ENCODE measurements around the gene OR7G2.

The OR7G2 gene

DNA sequence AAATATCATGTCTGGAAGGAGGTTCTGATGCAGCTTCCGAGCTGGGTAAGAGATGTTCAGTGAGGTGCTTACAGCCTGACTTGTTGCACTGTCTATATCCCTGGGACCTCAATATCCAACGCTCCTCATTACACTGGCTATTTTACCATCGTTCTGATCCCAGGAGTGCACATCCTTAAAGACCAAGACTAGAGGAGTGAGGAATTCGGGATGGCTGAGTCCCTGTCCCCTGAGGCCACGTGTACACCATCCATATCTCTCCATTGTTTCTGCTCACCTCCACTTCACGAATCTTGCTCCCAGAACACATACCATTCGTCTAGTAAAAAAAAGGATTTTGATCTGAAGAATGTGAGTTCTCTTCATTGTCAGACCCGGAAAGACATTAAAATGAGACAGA, at the start of gene OR7G2:
Gene OR7G2, minus strand, starts transcription at position 101 of the 400 bp plus-strand sequence. CDS start 4,232 bp downstream, outside the sequence.
- no peak for DNase-seq (ENCODE audit: low read depth in 1 of 2, low spot score in 1 of 2)

DNA sequence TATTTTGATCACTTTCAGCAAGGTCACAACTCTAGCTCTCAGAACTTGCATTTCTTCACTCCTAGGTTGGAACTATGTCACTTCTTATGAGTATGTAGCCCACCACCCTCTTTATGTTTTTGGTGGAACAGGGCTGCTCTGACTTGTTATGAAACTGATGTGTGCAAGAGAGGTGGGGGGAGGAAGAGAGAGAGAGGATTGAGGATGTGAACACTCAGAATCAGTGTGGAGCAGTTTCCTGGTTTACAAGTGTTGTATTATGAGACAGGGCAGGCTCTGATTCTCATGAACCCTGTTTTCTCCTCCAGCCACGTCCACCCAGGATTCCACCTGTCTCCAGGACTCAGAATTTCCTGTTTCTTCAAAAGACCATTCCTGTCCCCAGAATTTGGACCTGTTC, 49.0 kb upstream of the OR7G2 start:
- no peak for DNase-seq (ENCODE audit: low read depth in 1 of 2, low spot score in 1 of 2)

DNA sequence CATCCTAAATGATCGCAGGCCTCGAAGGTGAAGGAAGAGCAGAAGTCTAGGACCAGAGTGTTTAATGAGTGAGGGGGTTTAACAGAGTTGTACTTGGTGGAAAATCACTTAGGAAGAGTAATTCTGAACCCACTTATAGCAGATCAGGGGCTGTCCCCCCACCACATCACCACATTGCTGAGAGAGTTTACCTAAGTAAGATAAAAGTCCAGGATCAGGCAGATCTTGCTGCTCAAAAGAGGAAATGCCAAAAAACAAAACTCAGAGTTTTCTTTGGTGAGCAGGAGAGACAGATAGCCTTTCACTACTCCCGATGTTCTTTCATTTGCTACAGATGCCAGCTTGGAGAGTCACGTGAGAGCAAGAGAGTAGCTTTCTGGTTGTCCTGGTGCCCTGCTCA, 48.3 kb upstream of the OR7G2 start:
- DNase-seq (ENCODE audit: low read depth in 1 of 2, low spot score in 1 of 2): no peak

DNA sequence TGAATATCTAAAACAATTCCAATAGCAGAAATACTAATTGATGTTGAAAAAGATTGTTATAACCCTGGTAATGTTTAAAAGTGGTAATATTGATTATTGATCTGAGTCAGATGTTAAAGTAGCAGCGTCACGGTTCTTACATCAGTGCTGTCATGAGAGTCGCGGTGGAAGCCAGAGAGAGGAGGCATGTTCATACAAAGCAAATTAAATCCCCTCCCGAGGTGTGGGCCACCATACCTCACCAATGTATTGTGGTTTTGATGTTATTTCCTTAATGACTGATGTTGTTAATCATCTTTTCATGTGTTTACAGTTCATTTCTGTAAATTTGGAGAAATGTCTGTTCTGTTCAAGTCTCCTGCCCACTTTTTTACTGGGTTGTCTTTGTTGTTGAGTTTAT, 44.1 kb upstream of the OR7G2 start:
- DNase-seq (ENCODE audit: low read depth in 1 of 2, low spot score in 1 of 2): no peak

DNA sequence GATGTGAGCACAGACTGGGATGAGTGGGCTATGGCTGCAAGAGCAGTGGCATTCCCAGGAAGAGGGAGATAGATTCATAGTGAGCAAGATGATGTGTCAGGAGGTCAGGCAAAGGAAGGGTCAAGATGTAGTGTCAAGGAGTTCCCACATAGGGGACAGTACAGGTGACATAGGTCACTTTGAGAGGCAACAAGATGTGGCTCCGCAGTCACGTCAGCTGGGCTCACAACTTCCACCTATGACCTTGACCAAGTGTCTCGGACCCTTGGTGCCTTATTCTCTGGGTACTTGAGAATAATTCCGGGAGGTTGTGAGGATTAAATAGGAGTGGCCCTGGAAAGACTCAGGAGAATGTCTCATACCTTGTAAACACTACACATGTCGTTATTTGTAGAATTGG, 43.4 kb upstream of the OR7G2 start:
- no peak for DNase-seq (ENCODE audit: low read depth in 1 of 2, low spot score in 1 of 2)

DNA sequence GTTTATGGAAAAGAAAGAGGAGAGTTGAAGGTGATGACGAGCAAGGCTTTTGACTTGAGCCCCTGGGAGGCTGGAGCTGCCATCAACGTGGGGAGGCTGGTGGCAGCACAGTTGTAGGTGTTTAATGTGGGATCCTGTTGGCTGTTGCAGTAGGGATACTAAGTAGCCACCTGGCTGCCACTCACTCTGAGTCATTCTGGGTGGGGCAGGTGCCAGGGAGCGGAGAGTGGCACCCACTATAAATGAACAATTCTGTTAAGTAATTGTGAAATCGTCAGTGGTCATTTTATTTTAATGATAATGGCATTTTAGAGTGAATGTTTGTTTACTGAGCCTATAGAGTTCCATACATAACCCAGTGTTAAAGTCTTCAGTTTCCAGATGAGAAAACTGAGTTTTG, 42.7 kb upstream of the OR7G2 start:
- no peak for DNase-seq (ENCODE audit: low read depth in 1 of 2, low spot score in 1 of 2)

DNA sequence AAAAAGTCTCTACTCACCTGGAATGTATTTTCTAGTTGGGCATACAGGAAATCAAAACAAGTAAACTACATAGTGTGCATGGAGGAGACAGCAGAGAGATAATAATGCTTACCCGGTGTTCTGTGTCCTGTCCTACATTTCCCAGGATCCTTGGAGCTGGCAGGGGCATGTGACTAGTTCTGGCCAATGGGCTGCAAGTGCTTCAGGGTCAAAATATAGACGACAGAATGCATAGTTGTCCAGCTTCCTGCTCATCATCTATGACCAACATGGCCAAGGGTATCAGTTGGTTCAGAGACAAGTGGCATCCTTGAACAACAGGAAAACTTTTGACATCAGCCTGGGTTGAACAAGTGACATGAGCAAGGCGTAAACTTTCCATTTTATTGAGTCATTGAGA, 41.4 kb upstream of the OR7G2 start:
- DNase-seq (ENCODE audit: low read depth in 1 of 2, low spot score in 1 of 2): no peak

DNA sequence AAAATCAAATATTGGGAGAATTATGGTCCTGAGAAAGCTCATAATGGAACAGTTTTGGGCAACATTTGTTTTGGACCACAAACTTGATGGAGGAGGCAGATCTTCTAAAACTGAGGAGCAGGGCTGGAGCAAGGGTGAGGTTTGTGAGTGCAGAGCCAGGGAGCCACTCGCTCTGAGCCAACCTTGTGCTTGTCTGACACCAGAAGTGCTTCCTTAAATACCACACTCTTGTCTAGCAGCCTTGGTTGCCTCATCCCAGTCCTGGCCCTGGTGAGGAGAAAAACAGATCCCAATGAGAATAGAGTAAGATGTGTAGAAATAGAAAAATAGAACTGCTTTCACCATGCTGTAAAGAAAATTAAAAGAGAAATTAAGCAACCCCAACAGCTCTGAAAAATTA, 39.6 kb upstream of the OR7G2 start:
- DNase-seq (ENCODE audit: low read depth in 1 of 2, low spot score in 1 of 2): no peak

DNA sequence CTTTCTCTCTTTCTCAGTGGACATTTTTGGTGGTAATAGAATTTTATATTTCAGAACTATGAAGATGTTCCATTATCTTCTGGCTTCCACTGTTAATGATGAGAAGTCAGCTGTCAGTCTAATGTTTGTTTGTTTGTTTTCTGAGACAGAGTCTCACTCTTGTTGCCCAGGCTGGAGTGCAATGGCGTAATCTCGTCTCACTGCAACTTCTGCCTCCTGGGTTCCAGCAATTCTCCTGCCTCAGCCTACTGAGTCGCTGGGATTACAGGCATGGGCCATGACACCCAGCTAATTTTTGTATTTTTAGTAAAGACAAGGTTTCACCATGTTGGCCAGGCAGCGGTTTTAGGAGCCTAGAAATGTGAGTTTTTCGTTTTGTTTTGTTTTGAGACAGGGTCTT, 37.6 kb upstream of the OR7G2 start:
- no peak for DNase-seq (ENCODE audit: low read depth in 1 of 2, low spot score in 1 of 2)

DNA sequence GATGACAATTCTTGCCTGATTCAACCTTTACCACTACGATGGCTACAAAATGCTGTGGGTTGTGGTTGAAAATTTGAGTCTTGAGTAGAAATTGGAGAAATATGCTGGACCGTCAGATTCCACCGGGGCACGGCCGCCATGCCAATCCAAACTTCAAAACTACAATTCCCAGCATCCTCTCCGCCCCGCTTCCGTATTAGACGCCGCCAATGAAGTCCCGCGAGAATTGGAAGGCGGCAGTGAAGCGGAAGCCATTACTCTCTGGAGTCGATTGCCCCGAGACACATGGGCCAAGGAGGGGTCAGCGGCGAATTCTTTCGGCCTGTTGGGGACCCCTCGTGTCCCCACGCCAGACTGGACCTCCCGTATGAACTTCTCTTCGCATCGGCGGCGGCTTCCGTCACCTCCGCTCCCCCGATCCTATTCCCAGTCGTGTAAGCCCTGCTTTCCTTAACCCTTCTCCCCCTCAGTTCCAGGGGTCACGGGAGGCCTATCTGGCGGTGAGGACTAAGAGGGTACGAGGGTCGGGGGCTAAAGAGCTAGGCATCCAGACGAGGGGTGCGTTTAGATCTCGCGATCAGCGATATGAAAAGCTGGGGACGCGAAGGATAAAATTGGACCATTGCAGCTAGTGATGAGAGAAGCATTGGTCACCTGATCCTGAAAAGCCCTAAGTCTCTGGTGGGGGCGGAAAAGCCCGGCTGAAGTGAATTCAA, 33.0 kb upstream of the OR7G2 start, which contains the start of gene ZNF317:
Gene ZNF317, plus strand, starts transcription at position 239 of the 716 bp plus-strand sequence. CDS start 15,620 bp downstream, outside the sequence.
- DNase-seq (ENCODE audit: low read depth in 1 of 2, low spot score in 1 of 2): peak; percentile 70 to 72

DNA sequence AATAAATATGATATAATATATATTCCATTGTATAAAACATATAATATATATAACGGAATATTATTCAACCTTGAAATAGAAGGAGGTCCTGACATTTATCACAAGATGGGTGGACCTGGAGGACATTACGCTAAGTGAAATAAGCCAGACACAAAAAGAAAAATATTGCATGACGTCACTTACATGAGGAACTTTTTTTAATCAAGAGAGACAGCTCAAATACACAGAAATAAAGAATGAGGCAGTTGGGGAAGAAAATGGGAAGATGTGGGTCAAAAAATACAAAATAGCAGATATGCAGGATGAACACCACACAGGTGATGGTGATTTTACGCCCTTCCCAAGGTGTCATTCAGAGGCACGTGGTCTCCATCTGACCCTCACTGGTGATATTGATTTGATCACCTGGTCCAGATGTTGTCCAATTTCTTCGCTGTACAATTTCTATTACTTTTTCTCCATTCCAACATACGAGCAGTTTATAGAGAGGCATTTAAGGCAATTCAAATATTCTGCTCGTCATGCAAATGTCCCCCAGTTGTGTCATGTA, 32.4 kb upstream of the OR7G2 start:
- DNase-seq (ENCODE audit: low read depth in 1 of 2, low spot score in 1 of 2): no peak

DNA sequence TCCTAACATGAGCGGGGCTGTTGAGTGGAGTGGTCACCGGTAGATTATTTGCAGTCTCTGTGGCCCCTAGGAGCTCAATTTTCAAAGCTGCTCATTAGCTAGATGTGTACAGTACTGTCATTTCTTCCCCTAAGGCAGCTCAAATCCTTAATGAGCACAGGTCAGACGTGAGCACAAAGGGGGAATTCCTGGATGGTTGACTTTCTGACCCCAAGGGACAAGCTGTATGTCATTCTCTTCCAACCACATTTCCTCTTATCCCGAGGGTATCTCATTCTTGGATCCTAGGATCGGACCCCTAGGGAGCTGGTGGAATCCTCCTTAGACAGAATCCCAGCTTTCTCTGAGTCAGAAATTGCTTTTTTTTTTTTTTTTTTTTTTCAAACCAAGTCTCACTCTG, 25.1 kb upstream of the OR7G2 start:
- no peak for DNase-seq (ENCODE audit: low read depth in 1 of 2, low spot score in 1 of 2)

DNA sequence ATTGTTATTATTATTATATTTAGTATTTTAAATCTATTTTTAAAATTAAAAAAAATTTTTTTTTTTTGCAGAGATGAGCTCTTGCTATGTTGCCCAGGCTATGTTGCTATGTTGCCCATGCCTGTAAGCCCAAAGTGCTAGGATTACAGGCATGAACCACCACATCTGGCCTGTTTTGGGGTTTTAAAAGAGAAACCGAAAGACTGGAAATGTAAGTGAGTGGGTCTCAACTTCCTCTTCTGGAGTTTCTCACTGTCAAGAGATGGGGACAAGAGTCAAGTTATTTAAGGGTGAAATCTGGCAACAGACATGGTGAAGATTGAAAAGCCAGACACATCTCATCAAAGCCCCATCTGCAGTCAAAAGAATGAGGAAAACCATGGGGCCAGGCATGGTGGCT, 23.7 kb upstream of the OR7G2 start:
- no peak for DNase-seq (ENCODE audit: low read depth in 1 of 2, low spot score in 1 of 2)

DNA sequence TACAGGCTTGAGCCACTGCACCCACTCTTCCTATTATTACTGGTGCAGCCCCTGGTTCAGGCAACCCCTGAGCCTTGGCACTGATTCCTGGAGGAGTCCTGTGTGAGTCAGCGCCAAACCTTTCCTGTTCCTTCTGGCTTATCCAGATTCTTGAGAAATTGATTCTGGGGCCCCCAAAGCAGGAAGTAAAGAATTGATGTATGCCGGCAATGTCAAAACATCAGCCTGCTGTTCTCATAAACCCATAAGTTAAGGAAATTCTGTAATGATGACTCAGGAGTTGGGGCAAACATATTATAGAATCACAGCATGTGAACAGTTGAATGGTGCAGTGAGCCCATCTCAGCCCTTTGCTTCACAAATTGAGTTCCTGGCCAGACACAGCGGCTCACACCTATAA, 20.9 kb upstream of the OR7G2 start:
- DNase-seq (ENCODE audit: low read depth in 1 of 2, low spot score in 1 of 2): no peak

DNA sequence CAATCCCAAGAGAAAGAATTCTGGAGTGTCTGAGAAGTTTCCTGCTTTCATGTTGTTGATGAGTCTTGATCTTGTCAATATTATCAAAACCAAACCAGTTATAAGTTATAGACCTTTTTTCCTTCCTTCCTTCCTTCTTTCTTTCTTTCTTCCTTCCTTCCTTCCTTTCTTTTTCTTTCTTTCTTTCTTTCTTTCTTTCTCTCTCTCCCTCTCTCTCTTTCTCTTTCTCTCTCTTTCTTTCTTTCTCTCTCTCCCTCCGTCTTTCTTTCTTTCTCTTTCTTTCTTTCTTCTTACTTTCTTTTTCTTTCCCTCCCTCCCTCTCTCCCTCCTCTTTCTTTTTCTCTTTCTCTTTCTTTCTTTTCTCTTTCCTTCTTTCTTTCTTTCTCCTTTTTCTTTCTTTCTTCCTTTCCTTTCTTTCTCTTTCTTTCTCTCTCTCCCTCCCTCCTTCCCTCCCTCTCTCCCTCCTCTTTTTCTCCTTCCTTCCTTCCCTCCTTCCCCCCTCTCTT, 19.7 kb upstream of the OR7G2 start, which contains the start of gene OR7G3:
Gene OR7G3, minus strand, starts transcription at position 51 of the 506 bp plus-strand sequence. Its CDS starts 0 bp downstream, at position 51.
- no peak for DNase-seq (ENCODE audit: low read depth in 1 of 2, low spot score in 1 of 2)

DNA sequence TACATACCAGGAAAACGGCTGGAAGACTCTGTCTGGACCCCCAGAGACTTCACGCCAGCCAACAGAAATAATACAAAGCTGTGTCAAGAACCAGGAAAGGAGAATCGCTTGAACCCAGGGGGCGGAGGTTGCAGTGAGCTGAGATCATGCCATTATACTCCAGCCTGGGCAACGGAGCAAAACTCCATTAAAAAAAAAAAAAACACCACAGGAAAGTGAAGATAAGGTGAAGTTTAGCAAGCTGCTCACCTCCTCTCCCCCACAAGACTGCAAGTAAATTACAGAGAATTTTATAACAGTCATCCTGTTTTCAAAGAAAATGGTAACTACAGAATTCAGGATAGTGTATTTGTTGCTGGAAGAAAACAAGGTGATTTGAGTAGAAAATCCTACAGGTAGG, 9.3 kb upstream of the OR7G2 start:
- DNase-seq (ENCODE audit: low read depth in 1 of 2, low spot score in 1 of 2): no peak

DNA sequence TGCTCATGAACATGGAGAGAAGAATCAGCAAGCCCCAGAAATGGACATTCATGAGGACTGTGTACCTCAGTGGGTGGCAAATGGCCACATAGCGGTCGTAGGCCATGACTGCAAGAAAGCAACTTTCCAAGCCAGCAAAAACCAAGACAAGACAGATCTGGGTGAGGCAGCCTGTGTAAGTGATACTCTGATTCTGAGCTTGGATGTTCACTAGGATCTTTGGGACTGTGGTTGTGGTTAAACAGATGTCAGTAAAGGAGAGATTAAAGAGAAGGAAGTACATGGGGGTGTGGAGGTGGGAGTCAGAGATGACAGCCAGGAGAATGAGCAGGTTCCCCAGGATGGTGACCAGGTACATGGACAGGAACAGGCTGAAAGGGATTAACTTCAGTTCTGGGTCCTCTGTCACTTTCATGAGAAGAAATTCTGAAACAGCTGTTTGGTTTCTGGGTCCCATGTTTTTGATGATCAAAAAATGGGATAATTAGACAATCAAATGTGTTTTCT, 8.1 kb upstream of the OR7G2 start, which contains the start of gene OR7G1:
Gene OR7G1, minus strand, starts transcription at position 457 of the 507 bp plus-strand sequence. Its CDS starts 0 bp downstream, at position 457.
- DNase-seq (ENCODE audit: low read depth in 1 of 2, low spot score in 1 of 2): no peak

DNA sequence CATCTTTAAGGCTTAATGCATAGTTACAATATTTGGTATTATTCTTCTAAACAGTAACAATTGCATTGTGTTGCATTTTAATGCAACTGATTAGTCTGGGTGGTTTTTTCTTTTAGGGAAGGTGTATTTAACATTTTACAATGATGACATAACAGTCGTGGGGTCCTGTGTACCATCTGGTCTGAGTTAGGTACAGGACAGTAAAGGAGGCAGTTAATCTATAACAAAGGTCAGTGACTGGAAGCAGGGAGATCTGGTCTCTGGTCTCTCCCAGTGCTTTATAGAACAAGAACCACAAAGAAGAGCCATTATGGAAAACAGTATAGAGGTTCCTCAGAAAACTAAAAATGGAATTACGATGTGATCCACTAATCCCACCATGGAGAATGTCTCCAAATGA, 2.7 kb upstream of the OR7G2 start:
- no peak for DNase-seq (ENCODE audit: low read depth in 1 of 2, low spot score in 1 of 2)

DNA sequence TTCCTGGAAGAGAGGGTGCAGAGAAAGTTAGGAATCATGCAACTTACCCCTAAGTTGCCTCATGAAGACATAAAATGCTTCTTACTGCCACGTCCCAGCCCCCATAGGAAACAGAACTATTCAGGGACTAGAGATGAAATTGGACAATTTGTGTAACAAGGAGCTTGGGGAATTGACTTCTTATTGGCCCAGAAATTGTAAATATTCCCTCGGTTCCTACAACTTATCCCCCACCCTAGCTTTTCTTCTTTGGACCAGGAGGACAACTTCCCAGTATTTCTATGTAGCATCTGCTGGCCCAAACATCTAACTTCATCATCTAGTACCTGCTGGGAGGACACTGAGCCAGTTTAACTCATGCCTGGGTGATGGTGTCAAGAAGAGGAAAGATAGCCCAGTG, 20.5 kb downstream of the OR7G2 start, which contains the start of gene OR1M1:
Gene OR1M1, plus strand, starts transcription at position 301 of the 400 bp plus-strand sequence. CDS start 6,184 bp downstream, outside the sequence.
- no peak for DNase-seq (ENCODE audit: low read depth in 1 of 2, low spot score in 1 of 2)

DNA sequence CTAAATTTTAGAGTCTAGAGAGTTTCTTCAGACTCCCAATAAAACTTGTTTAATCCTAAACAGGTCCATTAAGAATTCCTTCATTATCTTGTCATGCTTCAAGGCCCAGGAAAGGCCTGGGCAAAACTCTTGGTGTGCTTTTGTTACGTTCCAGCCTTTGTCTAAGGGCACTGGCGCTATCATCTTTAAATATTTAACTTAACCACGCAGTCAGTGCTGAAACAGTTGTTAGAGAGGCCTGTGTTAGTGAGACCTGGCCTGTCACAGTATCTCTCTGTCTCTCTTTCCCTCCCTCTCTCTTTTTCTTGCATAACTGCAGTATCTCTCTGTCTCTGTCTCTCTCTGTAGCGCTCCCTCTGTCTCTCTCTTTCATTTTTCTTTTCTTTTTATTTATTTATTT, 28.6 kb downstream of the OR7G2 start:
- no peak for DNase-seq (ENCODE audit: low read depth in 1 of 2, low spot score in 1 of 2)

DNA sequence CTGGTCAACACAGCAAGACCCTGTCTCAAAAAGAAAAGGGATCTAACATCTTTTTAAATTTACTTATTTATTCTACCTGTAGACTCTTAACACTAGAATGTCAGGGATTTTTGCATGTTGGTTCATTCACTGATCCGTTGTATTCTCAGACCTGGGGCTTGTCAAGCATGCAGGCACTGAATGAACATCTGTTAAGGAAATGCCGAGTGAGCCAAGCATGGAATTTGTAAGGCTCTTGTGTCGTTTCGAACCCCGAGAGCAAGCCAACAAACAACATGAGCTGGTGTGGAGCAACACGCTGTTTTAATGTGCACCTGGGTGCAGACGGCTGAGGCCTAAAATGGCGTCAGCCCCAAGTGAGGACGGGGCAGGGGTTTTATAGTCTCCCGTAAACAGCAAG, 30.4 kb downstream of the OR7G2 start:
- DNase-seq (ENCODE audit: low read depth in 1 of 2, low spot score in 1 of 2): no peak
